ENCODE data around the gene RPTOR. TPM values are rescaled to one million over a fixed set of nuclear protein-coding genes. Genes with fewer than 3 reads are reported as not detected.

The RPTOR gene
- total RNA-seq, 1 donor: 30.0 TPM

- no peak overlapping the region for H3K4me3 ChIP-seq (ENCODE audit: low read depth, low read length)
- no peak for DNase-seq (ENCODE audit: low read depth)
- TF ChIP-seq CTCF (IDR thresholded peaks at IDR 0.05; ENCODE audit: insufficient read depth, low read length): no peak
Observed at GRCh38 chr17:80857756-80858171, 313.1 kb downstream of the RPTOR start.

DNA sequence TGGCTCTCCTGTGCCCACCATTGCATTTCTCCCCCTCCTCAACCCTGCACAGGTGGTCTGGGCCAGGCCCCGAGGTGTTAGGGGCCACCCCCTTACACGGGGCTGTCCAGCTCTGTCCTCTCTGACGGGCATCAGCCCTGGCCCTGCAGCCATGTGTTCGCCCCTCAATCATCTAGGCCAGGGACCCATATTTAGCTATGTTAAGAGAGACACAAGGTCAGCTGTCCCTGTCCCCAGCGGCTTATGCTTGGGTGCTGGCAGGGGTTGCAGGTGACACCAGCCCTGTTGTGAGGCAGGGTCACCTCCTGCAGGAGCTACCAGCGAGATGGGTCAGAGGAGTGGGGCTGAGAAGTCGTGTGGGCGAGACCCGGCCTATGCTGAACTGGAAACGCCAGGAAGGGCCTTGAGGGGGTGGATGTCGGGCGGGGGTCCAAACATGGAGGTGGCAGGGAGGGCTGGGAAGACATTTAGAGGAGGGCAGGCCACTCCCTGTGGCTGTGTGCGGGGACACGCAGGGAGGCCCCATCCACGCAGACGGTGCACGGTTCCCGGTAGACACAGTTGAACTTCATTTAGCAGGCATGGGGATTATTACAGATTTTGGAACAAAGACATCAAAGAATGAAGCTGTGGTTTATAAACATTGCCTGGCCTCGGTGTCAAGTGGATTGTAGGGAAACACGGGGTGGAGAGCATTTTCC, 313.8 kb downstream of the RPTOR start:
- peak; percentile 19 for DNase-seq (ENCODE audit: low read depth)
- H3K4me3 ChIP-seq (ENCODE audit: low read depth, low read length): no peak overlapping the region
- TF ChIP-seq CTCF (IDR thresholded peaks at IDR 0.05; ENCODE audit: insufficient read depth, low read length): no peak

- DNase-seq (ENCODE audit: low read depth): peak; percentile 94
- H3K4me3 ChIP-seq (ENCODE audit: low read depth, low read length): no peak overlapping the region
- TF ChIP-seq CTCF (IDR thresholded peaks at IDR 0.05; ENCODE audit: insufficient read depth, low read length): peak; percentile 44
Observed at GRCh38 chr17:80859002-80859941, 314.6 kb downstream of the RPTOR start.

GRCh38 chr17:80860101-80860671, 315.5 kb downstream of the RPTOR start:
- no peak for DNase-seq (ENCODE audit: low read depth)
- H3K4me3 ChIP-seq (ENCODE audit: low read depth, low read length): no peak overlapping the region
- no peak for TF ChIP-seq CTCF (IDR thresholded peaks at IDR 0.05; ENCODE audit: insufficient read depth, low read length)

DNA sequence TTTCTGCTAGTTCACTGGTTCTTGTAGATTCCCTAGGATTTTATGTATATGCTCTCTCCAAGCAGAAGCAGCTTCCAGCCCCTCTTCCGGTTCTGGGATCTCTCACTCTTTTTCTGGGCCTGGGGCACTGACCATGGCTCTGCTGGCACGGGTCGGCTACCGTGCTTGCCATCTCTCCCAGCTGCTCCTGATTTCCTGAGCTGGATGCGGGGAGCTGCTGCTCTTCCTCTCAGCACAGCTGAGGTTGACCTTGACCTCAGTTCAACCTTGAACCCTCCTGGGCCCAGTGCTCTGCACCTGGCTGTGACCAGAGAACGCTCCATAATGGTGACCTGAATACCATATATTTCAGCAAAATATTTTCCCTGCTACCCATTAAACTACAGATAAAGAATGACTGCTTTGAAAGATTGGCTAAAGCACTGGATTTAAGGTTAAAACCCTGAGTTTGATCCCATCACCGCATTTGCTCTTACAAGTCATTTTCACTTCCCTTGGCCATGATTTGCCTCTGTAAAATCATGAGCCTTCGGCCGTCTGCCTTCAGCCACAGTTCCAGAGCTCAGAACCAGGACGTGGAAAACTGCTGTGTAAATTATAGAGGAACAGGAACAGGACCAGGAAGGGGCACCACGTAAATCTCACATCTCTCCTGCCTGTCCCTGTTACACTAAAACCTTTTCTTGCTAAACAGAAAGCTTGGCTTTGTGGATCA, 316.2 kb downstream of the RPTOR start:
- no peak for DNase-seq (ENCODE audit: low read depth)
- no peak for TF ChIP-seq CTCF (IDR thresholded peaks at IDR 0.05; ENCODE audit: insufficient read depth, low read length)
- H3K4me3 ChIP-seq (ENCODE audit: low read depth, low read length): no peak overlapping the region

GRCh38 chr17:80861418-80861815, 316.8 kb downstream of the RPTOR start:
- no peak for TF ChIP-seq CTCF (IDR thresholded peaks at IDR 0.05; ENCODE audit: insufficient read depth, low read length)
- no peak overlapping the region for H3K4me3 ChIP-seq (ENCODE audit: low read depth, low read length)
- no peak for DNase-seq (ENCODE audit: low read depth)

Measured in fibroblast of the aortic adventitia (primary cell).